ENCODE results near the gene MEP1A.

Gene MEP1A

DNA sequence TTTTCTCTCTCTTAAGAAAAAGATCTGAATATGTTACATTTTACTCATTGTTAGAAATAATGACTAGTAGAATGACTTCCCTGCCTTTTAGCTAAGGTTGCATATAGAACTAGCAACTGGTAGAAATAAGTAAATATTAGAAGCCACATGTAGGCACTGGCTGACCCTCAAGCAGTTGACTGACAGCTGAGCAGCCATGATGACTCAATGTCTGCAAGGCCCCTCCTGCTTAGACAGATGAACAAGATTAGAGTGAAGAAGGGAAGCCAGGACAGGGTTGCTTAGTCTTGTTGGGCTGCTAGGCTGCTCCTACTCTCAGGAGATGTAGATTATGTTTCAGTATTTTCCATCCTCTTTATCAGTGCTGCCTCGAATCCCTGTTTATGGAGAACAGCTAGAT, 6.5 kb downstream of the MEP1A start:
- no peaks in the 10 kb centered on the region for H3K4me1 ChIP-seq (ENCODE audit: control insufficient read depth in 1 of 2, insufficient read depth in 2 of 2, low read length in 2 of 2)
- H2BK120ac ChIP-seq (ENCODE audit: insufficient read depth, low read length, poor library complexity): no peak overlapping the region
- H2BK12ac ChIP-seq (ENCODE audit: low read length): no peak overlapping the region
- DNase-seq: no peak
- no peaks in the 10 kb centered on the region for H3K9me3 ChIP-seq (ENCODE audit: insufficient read depth, low read depth, low read length)
- no peak overlapping the region for H3K9ac ChIP-seq (ENCODE audit: low read length)
- no peaks in the 10 kb centered on the region for H3K36me3 ChIP-seq (ENCODE audit: control insufficient read depth in 1 of 2, insufficient read depth in 2 of 2, low read length in 2 of 2)
- H3K4me3 ChIP-seq (ENCODE audit: low read depth, low read length): no peak overlapping the region
- no peak overlapping the region for H3K27ac ChIP-seq (ENCODE audit: low read depth, low read length)
- H3K79me1 ChIP-seq (ENCODE audit: low read length): no peaks in the 10 kb centered on the region
- H3K27me3 ChIP-seq (ENCODE audit: insufficient read depth, low read length): no peaks in the 10 kb centered on the region
- no peak overlapping the region for H3K4me2 ChIP-seq (ENCODE audit: low read length)
- H3K23ac ChIP-seq (ENCODE audit: low read length): no peak overlapping the region
- no peak overlapping the region for H4K8ac ChIP-seq (ENCODE audit: low read depth, low read length)
- no peak overlapping the region for H4K12ac ChIP-seq (ENCODE audit: low read depth, low read length)
- no peak overlapping the region for H4K91ac ChIP-seq (ENCODE audit: low read depth, low read length)
- no peak overlapping the region for H3K14ac ChIP-seq (ENCODE audit: low read length)
- H3K79me2 ChIP-seq (ENCODE audit: control insufficient read depth, insufficient read depth, low read length, poor library complexity): no peaks in the 10 kb centered on the region
- no peak overlapping the region for H2AK5ac ChIP-seq (ENCODE audit: low read length)
- H2AFZ ChIP-seq (ENCODE audit: insufficient read depth, low read length, poor library complexity): no peak overlapping the region
- H3K18ac ChIP-seq (ENCODE audit: low read length): no peak overlapping the region
- no peak overlapping the region for H2BK5ac ChIP-seq (ENCODE audit: low read depth, low read length, poor library complexity)
- H3K4ac ChIP-seq (ENCODE audit: low read depth, low read length): no peak overlapping the region
- WGBS (ENCODE audit: extremely low coverage, insufficient coverage, insufficient read length): no CpG with 5 or more reads among the region's 1 CpG

DNA sequence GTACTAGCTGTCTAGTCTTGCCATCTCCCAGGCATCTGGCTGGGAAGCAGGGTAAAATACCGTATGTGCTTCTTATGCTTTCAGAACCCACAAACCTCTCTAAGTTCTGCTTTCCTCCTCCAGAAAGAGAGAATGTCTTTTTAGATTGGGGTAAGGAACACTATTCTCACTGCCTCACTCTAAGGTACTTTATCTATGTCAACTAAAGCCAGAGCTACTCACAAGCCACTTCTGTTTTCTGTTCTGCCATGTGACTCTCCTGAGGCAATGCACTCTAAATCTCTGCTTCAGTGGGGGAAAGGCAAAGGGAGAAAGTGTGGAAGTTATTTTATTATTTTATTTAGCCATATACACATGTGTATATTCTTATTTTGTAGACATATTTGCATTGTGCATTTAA, 15.6 kb downstream of the MEP1A start:
- Histone ChIP-seq H2BK120ac (ENCODE audit: insufficient read depth, low read length, poor library complexity) (no peak overlapping the region), H3K14ac (ENCODE audit: low read length) (no peak overlapping the region), H3K4me2 (ENCODE audit: low read length) (no peak overlapping the region), H2AK5ac (ENCODE audit: low read length) (no peak overlapping the region), H3K4ac (ENCODE audit: low read depth, low read length) (no peak overlapping the region), H3K27me3 (ENCODE audit: insufficient read depth, low read length) (no peaks in the 10 kb centered on the region), H3K4me3 (ENCODE audit: low read depth, low read length) (no peak overlapping the region), H3K4me1 (ENCODE audit: control insufficient read depth in 1 of 2, insufficient read depth in 2 of 2, low read length in 2 of 2) (no peaks in the 10 kb centered on the region), H2BK12ac (ENCODE audit: low read length) (no peak overlapping the region), H3K79me2 (ENCODE audit: control insufficient read depth, insufficient read depth, low read length, poor library complexity) (no peaks in the 10 kb centered on the region), H4K12ac (ENCODE audit: low read depth, low read length) (no peak overlapping the region), H3K9ac (ENCODE audit: low read length) (no peak overlapping the region), H3K36me3 (ENCODE audit: control insufficient read depth in 1 of 2, insufficient read depth in 2 of 2, low read length in 2 of 2) (no peaks in the 10 kb centered on the region), H3K79me1 (ENCODE audit: low read length) (no peaks in the 10 kb centered on the region), H2BK5ac (ENCODE audit: low read depth, low read length, poor library complexity) (no peak overlapping the region), H4K91ac (ENCODE audit: low read depth, low read length) (no peak overlapping the region), H4K8ac (ENCODE audit: low read depth, low read length) (no peak overlapping the region), H3K9me3 (ENCODE audit: insufficient read depth, low read depth, low read length) (no peaks in the 10 kb centered on the region), H3K23ac (ENCODE audit: low read length) (no peak overlapping the region), H3K27ac (ENCODE audit: low read depth, low read length) (no peak overlapping the region), H2AFZ (ENCODE audit: insufficient read depth, low read length, poor library complexity) (no peak overlapping the region), H3K18ac (ENCODE audit: low read length) (no peak overlapping the region)
- no peak for DNase-seq
- WGBS (ENCODE audit: extremely low coverage, insufficient coverage, insufficient read length): no CpG with 5 or more reads among the region's 1 CpG

DNA sequence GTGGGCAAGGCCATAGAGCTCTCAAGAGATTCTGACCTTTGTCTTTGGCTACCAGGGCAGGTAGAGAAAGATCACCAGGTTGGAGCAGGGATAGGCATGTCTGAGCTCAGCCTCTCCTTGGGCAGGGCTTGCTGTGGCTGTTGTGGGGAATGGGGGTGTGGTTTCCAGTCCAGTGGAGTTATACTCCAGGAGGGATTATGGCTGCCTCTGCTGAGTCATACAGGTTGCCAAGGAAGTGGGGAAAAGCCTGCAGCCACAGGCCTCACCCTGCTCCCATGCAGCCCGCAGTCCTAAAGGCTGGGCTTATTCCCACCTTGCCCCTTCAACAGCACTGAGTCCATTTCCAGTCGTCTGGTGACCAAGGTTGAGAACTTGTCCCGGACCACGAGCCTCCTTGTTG, 21.9 kb downstream of the MEP1A start:
- H4K8ac ChIP-seq (ENCODE audit: low read depth, low read length): no peak overlapping the region
- H2BK5ac ChIP-seq (ENCODE audit: low read depth, low read length, poor library complexity): no peak overlapping the region
- H3K79me2 ChIP-seq (ENCODE audit: control insufficient read depth, insufficient read depth, low read length, poor library complexity): no peaks in the 10 kb centered on the region
- WGBS (ENCODE audit: extremely low coverage, insufficient coverage, insufficient read length): no CpG with 5 or more reads among the region's 4 CpGs
- no peaks in the 10 kb centered on the region for H3K27me3 ChIP-seq (ENCODE audit: insufficient read depth, low read length)
- no peak overlapping the region for H3K14ac ChIP-seq (ENCODE audit: low read length)
- H3K4ac ChIP-seq (ENCODE audit: low read depth, low read length): no peak overlapping the region
- no peaks in the 10 kb centered on the region for H3K9me3 ChIP-seq (ENCODE audit: insufficient read depth, low read depth, low read length)
- no peak overlapping the region for H2BK120ac ChIP-seq (ENCODE audit: insufficient read depth, low read length, poor library complexity)
- no peaks in the 10 kb centered on the region for H3K4me1 ChIP-seq (ENCODE audit: control insufficient read depth in 1 of 2, insufficient read depth in 2 of 2, low read length in 2 of 2)
- no peak overlapping the region for H3K4me3 ChIP-seq (ENCODE audit: low read depth, low read length)
- H2AK5ac ChIP-seq (ENCODE audit: low read length): no peak overlapping the region
- DNase-seq: no peak
- H3K27ac ChIP-seq (ENCODE audit: low read depth, low read length): no peak overlapping the region
- no peak overlapping the region for H2BK12ac ChIP-seq (ENCODE audit: low read length)
- no peaks in the 10 kb centered on the region for H3K79me1 ChIP-seq (ENCODE audit: low read length)
- no peak overlapping the region for H4K91ac ChIP-seq (ENCODE audit: low read depth, low read length)
- no peak overlapping the region for H3K18ac ChIP-seq (ENCODE audit: low read length)
- H3K9ac ChIP-seq (ENCODE audit: low read length): no peak overlapping the region
- no peak overlapping the region for H4K12ac ChIP-seq (ENCODE audit: low read depth, low read length)
- H3K23ac ChIP-seq (ENCODE audit: low read length): no peak overlapping the region
- H2AFZ ChIP-seq (ENCODE audit: insufficient read depth, low read length, poor library complexity): no peak overlapping the region
- H3K4me2 ChIP-seq (ENCODE audit: low read length): no peak overlapping the region
- no peaks in the 10 kb centered on the region for H3K36me3 ChIP-seq (ENCODE audit: control insufficient read depth in 1 of 2, insufficient read depth in 2 of 2, low read length in 2 of 2)

DNA sequence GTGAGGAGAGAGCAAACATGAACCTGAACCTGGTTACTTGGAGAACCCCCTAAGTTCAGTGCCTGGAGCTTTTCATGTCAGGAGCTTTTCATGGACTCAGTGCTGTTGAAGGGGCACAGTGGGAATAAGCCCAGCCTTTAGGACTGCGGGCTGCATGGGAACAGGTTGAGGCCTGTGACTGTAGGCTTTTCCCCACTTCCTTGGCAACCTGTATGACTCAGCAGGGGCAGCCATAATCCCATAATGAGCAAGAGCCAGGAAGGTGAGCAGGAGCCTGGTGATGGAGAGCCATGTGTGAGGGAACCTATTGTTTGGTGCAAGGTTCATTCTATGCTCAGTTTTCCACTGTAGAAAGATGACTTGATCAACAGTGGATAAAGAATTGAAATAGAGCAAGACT, 23.4 kb downstream of the MEP1A start:
- Histone ChIP-seq H4K8ac (ENCODE audit: low read depth, low read length) (no peak overlapping the region), H2AFZ (ENCODE audit: insufficient read depth, low read length, poor library complexity) (no peak overlapping the region), H3K4ac (ENCODE audit: low read depth, low read length) (no peak overlapping the region), H3K27ac (ENCODE audit: low read depth, low read length) (no peak overlapping the region), H3K14ac (ENCODE audit: low read length) (no peak overlapping the region), H3K4me3 (ENCODE audit: low read depth, low read length) (no peak overlapping the region), H3K4me1 (ENCODE audit: control insufficient read depth in 1 of 2, insufficient read depth in 2 of 2, low read length in 2 of 2) (no peaks in the 10 kb centered on the region), H2BK120ac (ENCODE audit: insufficient read depth, low read length, poor library complexity) (no peak overlapping the region), H3K79me2 (ENCODE audit: control insufficient read depth, insufficient read depth, low read length, poor library complexity) (no peaks in the 10 kb centered on the region), H4K91ac (ENCODE audit: low read depth, low read length) (no peak overlapping the region), H3K27me3 (ENCODE audit: insufficient read depth, low read length) (no peaks in the 10 kb centered on the region), H2AK5ac (ENCODE audit: low read length) (no peak overlapping the region), H3K9ac (ENCODE audit: low read length) (no peak overlapping the region), H3K23ac (ENCODE audit: low read length) (no peak overlapping the region), H2BK5ac (ENCODE audit: low read depth, low read length, poor library complexity) (no peak overlapping the region), H3K79me1 (ENCODE audit: low read length) (no peaks in the 10 kb centered on the region), H3K36me3 (ENCODE audit: control insufficient read depth in 1 of 2, insufficient read depth in 2 of 2, low read length in 2 of 2) (no peaks in the 10 kb centered on the region), H3K9me3 (ENCODE audit: insufficient read depth, low read depth, low read length) (no peaks in the 10 kb centered on the region), H4K12ac (ENCODE audit: low read depth, low read length) (no peak overlapping the region), H3K4me2 (ENCODE audit: low read length) (no peak overlapping the region), H2BK12ac (ENCODE audit: low read length) (no peak overlapping the region), H3K18ac (ENCODE audit: low read length) (no peak overlapping the region)
- no CpG with 5 or more reads among the region's 1 CpG for WGBS (ENCODE audit: extremely low coverage, insufficient coverage, insufficient read length)
- no peak for DNase-seq

Data from trophoblast cell (in vitro differentiated cells and primary cell).